ENCODE measurements around the gene NAGPA.
"Not testable (repeated sequence)": the region's sequence is repeated elsewhere in the genome, so short reads cannot be mapped to it uniquely, and the experiment has no call there.

NAGPA gene

GRCh38 chr16:5045499-5046115 is 11.9 kb upstream of the NAGPA start:
- H3K4me3 ChIP-seq (replicated peaks; ENCODE audit: low read depth, low read length): no peak overlapping the region
- DNase-seq (ENCODE audit: low read depth): no peak
- no peak for TF ChIP-seq CTCF (IDR thresholded peaks at IDR 0.05; ENCODE audit: low read length, missing control alignments)

GRCh38 chr16:5044581-5044980 is 10.8 kb upstream of the NAGPA start:
- not testable (repeated sequence) for H3K4me3 ChIP-seq (replicated peaks; ENCODE audit: low read depth, low read length); DNase-seq (ENCODE audit: low read depth)

- no peak for TF ChIP-seq CTCF (IDR thresholded peaks at IDR 0.05; ENCODE audit: low read length, missing control alignments)
- H3K4me3 ChIP-seq (replicated peaks; ENCODE audit: low read depth, low read length): no peak overlapping the region
- DNase-seq (ENCODE audit: low read depth): no peak
Measured at GRCh38 chr16:5044011-5044540, 10.3 kb upstream of the NAGPA start.

GRCh38 chr16:5042574-5043171 is 8.9 kb upstream of the NAGPA start:
- TF ChIP-seq CTCF (IDR thresholded peaks at IDR 0.05; ENCODE audit: low read length, missing control alignments): no peak
- no peak overlapping the region for H3K4me3 ChIP-seq (replicated peaks; ENCODE audit: low read depth, low read length)
- no peak for DNase-seq (ENCODE audit: low read depth)

GRCh38 chr16:5041600-5042133 is 7.9 kb upstream of the NAGPA start:
- no peak overlapping the region for H3K4me3 ChIP-seq (replicated peaks; ENCODE audit: low read depth, low read length)
- no peak for TF ChIP-seq CTCF (IDR thresholded peaks at IDR 0.05; ENCODE audit: low read length, missing control alignments)
- DNase-seq (ENCODE audit: low read depth): peak; percentile 31

- no peak for TF ChIP-seq CTCF (IDR thresholded peaks at IDR 0.05; ENCODE audit: low read length, missing control alignments)
- H3K4me3 ChIP-seq (replicated peaks; ENCODE audit: low read depth, low read length): no peak overlapping the region
- no peak for DNase-seq (ENCODE audit: low read depth)
Measured at GRCh38 chr16:5040451-5040850, 6.7 kb upstream of the NAGPA start.

GRCh38 chr16:5036228-5037156 is 2.8 kb upstream of the NAGPA start:
- TF ChIP-seq CTCF (IDR thresholded peaks at IDR 0.05; ENCODE audit: low read length, missing control alignments): no peak
- DNase-seq (ENCODE audit: low read depth): peak; percentile 51
- no peak overlapping the region for H3K4me3 ChIP-seq (replicated peaks; ENCODE audit: low read depth, low read length)

Measured in fibroblast of pulmonary artery (primary cell).